Measurements from ENCODE around the gene ATF6B. TPM values are rescaled to one million over a fixed set of nuclear protein-coding genes. Genes with fewer than 3 reads are reported as not detected.

Gene ATF6B
- total and polyA plus RNA-seq, 2 of the 8 experiments (the other 6 are each of a cell fraction or from before 2014, with no cell fraction given) = 38.1 to 42.2 TPM

DNA sequence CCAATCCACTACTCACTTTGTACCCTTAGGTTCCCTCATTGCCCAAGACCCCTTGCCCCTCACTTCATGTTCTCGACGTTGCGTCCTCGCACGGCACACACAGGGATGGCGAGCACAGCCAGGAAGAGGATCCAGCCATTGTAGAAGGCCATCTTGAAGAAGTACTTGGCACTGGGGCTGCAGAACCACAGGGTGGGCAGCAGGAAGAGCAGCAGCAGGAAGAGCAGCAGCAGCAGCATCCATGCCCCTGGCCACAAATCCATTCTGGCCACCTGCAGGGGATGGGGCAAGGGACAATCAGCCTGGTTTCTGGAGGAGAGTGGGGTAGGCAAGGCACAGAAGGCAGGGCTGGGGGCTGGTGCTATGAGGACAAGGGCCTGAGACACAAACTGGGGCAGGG is 43.2 kb upstream of the ATF6B start:
- Histone ChIP-seq H3K4me3 (ENCODE audit: extremely low read depth in 1 of 4, insufficient read depth in 2 of 4, low read depth in 3 of 4, low read length in 4 of 4) (no peak overlapping the region), H2BK20ac (ENCODE audit: low read length) (no peak overlapping the region), H3K27me3 (replicated peaks in 1 of 4; ENCODE audit: control insufficient read depth in 3 of 4, extremely low read depth in 1 of 4, insufficient read depth in 3 of 4, low read length in 3 of 4) (no peaks in the 10 kb centered on the region), H3K9me3 (ENCODE audit: insufficient read depth in 2 of 2, low read depth in 1 of 2, low read length in 1 of 2) (no peaks in the 10 kb centered on the region), H3K56ac (replicated peaks; ENCODE audit: insufficient read length, low read depth, low read length) (no peak overlapping the region), H3K14ac (ENCODE audit: insufficient read length) (no peak overlapping the region), H3K27ac (ENCODE audit: low read depth, low read length) (no peak overlapping the region), H3K36me3 (ENCODE audit: control insufficient read depth in 2 of 4, insufficient read depth in 4 of 4, low read length in 3 of 4) (peaks cover 4 to 41% (median 28%) of the 10 kb centered on the region in 4 experiments), H3K23ac (ENCODE audit: insufficient read length) (no peak overlapping the region), H3K4me1 (replicated peaks in 1 of 4; ENCODE audit: control insufficient read depth in 3 of 4, insufficient read depth in 4 of 4, low read length in 3 of 4) (peaks cover 4 to 18% (median 9%) of the 10 kb centered on the region in 4 experiments; a peak in 6 of 7 replicates), H4K5ac (ENCODE audit: insufficient read length, low read depth, low read length) (no peak overlapping the region), H3K23me2 (ENCODE audit: low read depth, low read length) (peaks cover 6% of the 10 kb centered on the region), H3K9ac (replicated peaks in 1 of 4; ENCODE audit: extremely low read depth in 1 of 4, low read depth in 3 of 4, low read length in 3 of 4) (no peak overlapping the region), H2BK12ac (ENCODE audit: low read depth, low read length) (no peak overlapping the region), H2BK15ac (ENCODE audit: low read length) (no peak overlapping the region), H2AFZ (ENCODE audit: low read length) (no peak overlapping the region), H4K91ac (replicated peaks; ENCODE audit: insufficient read length, low read length) (no peak overlapping the region), H2AK5ac (ENCODE audit: low read depth, low read length) (no peak overlapping the region), H3K18ac (ENCODE audit: extremely low read depth, low read length) (no peak overlapping the region), H4K20me1 (replicated peaks in 1 of 2; ENCODE audit: control insufficient read depth in 1 of 2, insufficient read depth in 2 of 2, low read length in 2 of 2) (peaks cover 8 to 11% of the 10 kb centered on the region in 2 experiments), H2BK5ac (ENCODE audit: low read depth, low read length) (no peak overlapping the region), H3K79me1 (ENCODE audit: low read depth, low read length) (peaks cover 4% of the 10 kb centered on the region; the same call in 1 of the 2 replicates), H3K4me2 (ENCODE audit: insufficient read depth in 1 of 2, low read depth in 2 of 2, low read length in 2 of 2) (no peak overlapping the region), H3K79me2 (ENCODE audit: control insufficient read depth in 1 of 2, insufficient read depth in 2 of 2, low read length in 2 of 2) (peaks cover 13 to 38% of the 10 kb centered on the region in 2 experiments), H2BK120ac (replicated peaks; ENCODE audit: low read depth, low read length) (no peak overlapping the region), H3K4ac (replicated peaks; ENCODE audit: insufficient read length, low read depth, low read length) (no peak overlapping the region), H4K8ac (ENCODE audit: extremely low read depth, insufficient read depth, low read length) (no peak overlapping the region)
- no peak for DNase-seq (ENCODE audit: low read depth in 1 of 2, low spot score in 2 of 2)
- whole genome bisulfite sequencing, 2 experiments (ENCODE audit: extremely low coverage in 1 of 2, insufficient coverage in 1 of 2, insufficient read length in 1 of 2, insufficient replicate concordance in 2 of 2, low coverage in 1 of 2, low lambda C conversion rate in 2 of 2, missing lambda C conversion rate in 1 of 2) = 95% methylated on average over 6 of the region's 6 CpGs; no CpG with 5 or more reads in 1 of the 2 experiments
- no peak for FAIRE-seq
- CTCF ChIA-PET (ENCODE audit: partially characterized antibody) = interaction anchor here (0.8 to 2.4 kb wide), 6 partner anchors 17 to 244 kb away, joined by 3 to 7 read pairs (median 4); partner anchors contain the start of gene FKBPL
- POLR2A ChIA-PET (ENCODE audit: partially characterized antibody) = interaction anchor here (0.6 to 2.3 kb wide), 8 partner anchors 11 to 613 kb away, joined by 3 to 9 read pairs (median 3); partner anchors contain the start of genes LSM2, PBX2 and PRRT1
- TF ChIP-seq SIX5 (IDR thresholded peaks at IDR 0.05; ENCODE audit: low read depth, low read length) = no peak
- no peak for TF ChIP-seq KDM5A (IDR thresholded peaks at IDR 0.05; ENCODE audit: low read length)
- no peak for TF ChIP-seq EZH2 (IDR thresholded peaks at IDR 0.05; ENCODE audit: low read depth, low read length, severe bottlenecking)
- no peak for TF ChIP-seq E2F6 (IDR thresholded peaks at IDR 0.05)
- TF ChIP-seq GTF2F1 (IDR thresholded peaks at IDR 0.05; ENCODE audit: borderline replicate concordance, low read depth, low read length) = no peak
- no peak for TF ChIP-seq SP4 (IDR thresholded peaks at IDR 0.05; ENCODE audit: low read length)
- TF ChIP-seq BRCA1 (IDR thresholded peaks at IDR 0.05; ENCODE audit: low read depth, low read length) = no peak
- no peak for TF ChIP-seq EP300 (IDR thresholded peaks at IDR 0.05; ENCODE audit: borderline replicate concordance in 1 of 2, low read depth in 2 of 2, low read length in 2 of 2)
- TF ChIP-seq NRF1 (IDR thresholded peaks at IDR 0.05; ENCODE audit: low read depth, low read length) = no peak
- no peak for TF ChIP-seq RAD21 (IDR thresholded peaks at IDR 0.05 in 1 of 2, conservative IDR thresholded peaks at IDR 0.05 in 1 of 2; ENCODE audit: low read depth in 2 of 2, low read length in 2 of 2)
- no peak for TF ChIP-seq CREB1 (IDR thresholded peaks at IDR 0.05)
- TF ChIP-seq CBX8 (IDR thresholded peaks at IDR 0.05; ENCODE audit: borderline replicate concordance, low read depth, low read length) = no peak
- TF ChIP-seq FOSL1 (IDR thresholded peaks at IDR 0.05; ENCODE audit: insufficient read depth, low read depth, low read length) = no peak
- TF ChIP-seq SP1 (IDR thresholded peaks at IDR 0.05; ENCODE audit: low read depth, low read length) = no peak

Data from H1 (cell line).